Subcutaneous abdominal adipose tissue (tissue), 5 donors: ENCODE results near the gene TKTL1.
"Not testable (repeated sequence)": the region's sequence is repeated elsewhere in the genome, so short reads cannot be mapped to it uniquely, and the experiment has no call there.

Experiments used
- H3K27ac ChIP-seq: one replicate; pipeline ENCODE4 v1.7.0; 2013; ENCODE audit warnings: low read depth, mild to moderate bottlenecking, inconsistent platforms, low read length, moderate library complexity
- H3K27me3 ChIP-seq, 5 donors: one replicate each; pipeline ENCODE4 v1.7.0; 2013; ENCODE audit warnings: low read length in 5 of 5, inconsistent platforms in 1 of 5; ENCODE audit not compliant: control insufficient read depth in 5 of 5, insufficient read depth in 4 of 5
- H3K36me3 ChIP-seq, 5 donors: one replicate each; pipeline ENCODE4 v1.7.0; 2013; ENCODE audit warnings: low read length in 5 of 5; ENCODE audit not compliant: control insufficient read depth in 5 of 5, insufficient read depth in 5 of 5
- H3K4me1 ChIP-seq, 5 donors: one replicate each; pipeline ENCODE4 v1.7.0; 2013; ENCODE audit warnings: low read length in 5 of 5, mild to moderate bottlenecking in 3 of 5, moderate library complexity in 1 of 5; ENCODE audit not compliant: control insufficient read depth in 5 of 5, insufficient read depth in 5 of 5
- H3K4me3 ChIP-seq, 5 donors: one replicate each; pipeline ENCODE4 v1.7.0; 2013; ENCODE audit warnings: low read length in 5 of 5, low read depth in 1 of 5
- H3K9ac ChIP-seq, 5 donors: one replicate each; pipeline ENCODE4 v1.7.0; 2013; ENCODE audit warnings: low read length in 5 of 5, mild to moderate bottlenecking in 4 of 5, moderate library complexity in 3 of 5
- H3K9me3 ChIP-seq, 5 donors: one replicate each; pipeline ENCODE4 v1.7.0; 2013; ENCODE audit warnings: low read length in 5 of 5; ENCODE audit not compliant: control insufficient read depth in 5 of 5
- donor health status: healthy.
- donor health status: healthy.
- donor health status: healthy.
- donor health status: healthy.
- donor health status: healthy.

The TKTL1 gene

GRCh38 chrX:154294791-154295574, 612 bp upstream of the TKTL1 start, which contains the start of gene TEX28:
Gene TEX28, minus strand, starts transcription at chrX:154295124. Its CDS starts 3,007 bp downstream, at chrX:154292117.
- Histone ChIP-seq H3K27ac (no peak within 1 kb of the TSS), H3K9me3 (peaks cover 0 to 5% (median 2%) of the 10 kb centered on the region in 5 donors), H3K4me3 (no peak within 1 kb of the TSS), H3K36me3 (no peaks in the 10 kb centered on the region), H3K4me1 (no peaks in the 10 kb centered on the region), H3K9ac (no peak within 1 kb of the TSS), H3K27me3 (no peaks in the 10 kb centered on the region)

- Histone ChIP-seq H3K27me3 (no peaks in the 10 kb centered on the region), H3K4me1 (no peaks in the 10 kb centered on the region)
Observed at GRCh38 chrX:154296731-154297130, 1.1 kb downstream of the TKTL1 start.

GRCh38 chrX:154298312-154298711, 2.7 kb downstream of the TKTL1 start:
- H3K4me3 ChIP-seq = no peak overlapping the region
- H3K36me3 ChIP-seq = no peaks in the 10 kb centered on the region
- peaks cover 0 to 3% (median 0%) of the 10 kb centered on the region in 5 donors for H3K27me3 ChIP-seq
- no peak overlapping the region for H3K9ac ChIP-seq
- H3K27ac ChIP-seq = no peak overlapping the region
- no peaks in the 10 kb centered on the region for H3K4me1 ChIP-seq
- peaks cover 0 to 5% (median 2%) of the 10 kb centered on the region in 5 donors for H3K9me3 ChIP-seq

More at GRCh38 chrX:154296731-154297130, 1.1 kb downstream of the TKTL1 start:
- Histone ChIP-seq H3K4me3 (no peak overlapping the region), H3K9me3 (peaks cover 0 to 5% (median 2%) of the 10 kb centered on the region in 5 donors), H3K36me3 (no peaks in the 10 kb centered on the region), H3K27ac (no peak overlapping the region), H3K9ac (no peak overlapping the region)

GRCh38 chrX:154300816-154301215, 5.2 kb downstream of the TKTL1 start:
- Histone ChIP-seq H3K9me3 (peaks cover 0 to 5% (median 2%) of the 10 kb centered on the region in 5 donors), H3K36me3 (no peaks in the 10 kb centered on the region), H3K27me3 (peaks cover 0 to 18% (median 2%) of the 10 kb centered on the region in 5 donors), H3K27ac (no peak overlapping the region), H3K4me3 (no peak overlapping the region), H3K4me1 (no peaks in the 10 kb centered on the region), H3K9ac (no peak overlapping the region)

- not testable (repeated sequence) for H3K9ac ChIP-seq, H3K9me3 ChIP-seq, H3K36me3 ChIP-seq, H3K27ac ChIP-seq, H3K4me3 ChIP-seq
- H3K4me1 ChIP-seq = peaks cover 0 to 12% (median 7%) of the 10 kb centered on the region in 5 donors
- H3K27me3 ChIP-seq = peaks cover 0 to 22% (median 6%) of the 10 kb centered on the region in 5 donors
Observed at GRCh38 chrX:154302998-154303397, 7.4 kb downstream of the TKTL1 start.

- Histone ChIP-seq H3K36me3 (no peaks in the 10 kb centered on the region), H3K9ac (no peak overlapping the region), H3K9me3 (no peaks in the 10 kb centered on the region), H3K4me1 (peaks cover 0 to 16% (median 11%) of the 10 kb centered on the region in 5 donors), H3K27me3 (peaks cover 0 to 22% (median 7%) of the 10 kb centered on the region in 5 donors), H3K4me3 (no peak overlapping the region), H3K27ac (no peak overlapping the region)
Observed at GRCh38 chrX:154303476-154303875, 7.9 kb downstream of the TKTL1 start.

GRCh38 chrX:154304846-154305245, 9.3 kb downstream of the TKTL1 start:
- H3K9me3 ChIP-seq = no peaks in the 10 kb centered on the region
- H3K4me1 ChIP-seq = peaks cover 0 to 16% (median 15%) of the 10 kb centered on the region in 5 donors
- no peak overlapping the region for H3K27ac ChIP-seq
- H3K36me3 ChIP-seq = no peaks in the 10 kb centered on the region
- H3K27me3 ChIP-seq = peaks cover 0 to 22% (median 7%) of the 10 kb centered on the region in 5 donors
- H3K4me3 ChIP-seq = no peak overlapping the region
- H3K9ac ChIP-seq = no peak overlapping the region

- Histone ChIP-seq H3K9ac (no peak overlapping the region), H3K9me3 (no peaks in the 10 kb centered on the region), H3K27me3 (peaks cover 0 to 23% (median 7%) of the 10 kb centered on the region in 5 donors), H3K4me3 (no peak overlapping the region), H3K36me3 (no peaks in the 10 kb centered on the region), H3K27ac (no peak overlapping the region), H3K4me1 (peaks cover 0 to 16% (median 15%) of the 10 kb centered on the region in 5 donors)
Observed at GRCh38 chrX:154305541-154306205, 10.1 kb downstream of the TKTL1 start.

- no peak overlapping the region for H3K27ac ChIP-seq
Observed at GRCh38 chrX:154307202-154307601, 11.6 kb downstream of the TKTL1 start.

More at GRCh38 chrX:154307202-154307601, 11.6 kb downstream of the TKTL1 start:
- no peak overlapping the region for H3K9ac ChIP-seq
- H3K36me3 ChIP-seq = no peaks in the 10 kb centered on the region
- peaks cover 0 to 16% (median 15%) of the 10 kb centered on the region in 5 donors for H3K4me1 ChIP-seq
- H3K27me3 ChIP-seq = peaks cover 4 to 25% (median 7%) of the 10 kb centered on the region in 5 donors
- H3K4me3 ChIP-seq = no peak overlapping the region
- no peaks in the 10 kb centered on the region for H3K9me3 ChIP-seq
